ENCODE measurements around the gene DGKI.

The DGKI gene

DNA sequence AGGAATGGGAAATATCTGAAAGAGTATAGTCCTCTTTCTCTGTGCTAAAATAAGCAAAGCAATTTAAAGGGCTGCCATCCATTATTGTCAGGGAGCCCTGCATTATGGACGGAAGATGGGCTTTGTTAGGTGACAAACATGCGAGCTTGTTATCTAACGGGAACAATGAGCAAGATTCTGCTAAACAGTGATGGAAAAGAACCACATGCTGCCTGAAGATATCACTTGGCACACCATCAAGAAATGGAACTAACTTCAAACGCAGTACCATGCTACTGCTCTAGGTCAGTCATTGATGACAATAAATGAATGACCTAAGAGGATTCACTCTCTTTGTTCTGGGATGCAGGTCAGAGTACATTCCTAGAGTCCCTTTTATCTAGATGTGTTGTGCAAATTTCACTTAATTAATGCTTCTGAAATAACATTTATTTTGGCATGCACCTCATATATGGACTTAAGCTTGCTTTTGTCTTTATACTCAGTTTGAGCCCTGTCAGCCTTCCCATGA, 327.5 kb downstream of the DGKI start:
- DNase-seq = no peak

DNA sequence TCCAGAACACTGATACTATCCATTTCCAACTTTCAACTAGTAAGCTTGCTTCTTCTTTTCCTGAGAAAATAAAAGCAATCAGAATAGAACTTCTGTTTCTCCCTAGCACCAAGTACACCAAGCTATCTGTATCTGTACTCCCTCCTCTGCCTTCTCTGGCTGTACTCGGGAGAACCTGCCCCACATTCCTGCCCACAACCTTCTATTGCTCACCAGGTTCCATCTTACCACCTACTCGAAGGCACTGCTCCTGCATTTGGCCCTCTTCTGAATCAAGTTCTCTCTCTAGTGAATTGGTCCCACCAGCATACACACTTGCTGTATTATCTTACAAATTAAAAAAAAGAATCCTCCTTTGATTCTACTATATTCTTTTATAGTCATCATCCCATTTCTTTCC, 333.7 kb downstream of the DGKI start:
- no peak for DNase-seq

DNA sequence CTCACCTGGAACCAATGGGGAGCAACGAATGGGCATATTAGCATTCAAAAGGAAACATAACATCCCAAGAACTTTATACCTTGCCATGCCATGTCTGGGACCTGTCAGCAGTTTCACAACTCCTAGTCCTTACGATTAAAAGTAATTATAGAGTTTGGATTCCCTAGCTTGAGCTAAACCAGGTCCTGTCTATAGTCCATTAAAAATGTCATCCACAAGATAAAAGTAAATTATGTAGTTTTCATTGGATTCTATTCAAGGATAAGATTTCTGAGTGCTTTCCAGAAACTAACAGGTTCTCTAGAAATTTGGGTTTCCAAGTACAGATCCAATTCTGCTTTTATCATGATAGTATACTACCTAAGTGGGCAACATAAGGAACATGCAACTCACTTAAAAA, 339.7 kb downstream of the DGKI start:
- DNase-seq = no peak

DNA sequence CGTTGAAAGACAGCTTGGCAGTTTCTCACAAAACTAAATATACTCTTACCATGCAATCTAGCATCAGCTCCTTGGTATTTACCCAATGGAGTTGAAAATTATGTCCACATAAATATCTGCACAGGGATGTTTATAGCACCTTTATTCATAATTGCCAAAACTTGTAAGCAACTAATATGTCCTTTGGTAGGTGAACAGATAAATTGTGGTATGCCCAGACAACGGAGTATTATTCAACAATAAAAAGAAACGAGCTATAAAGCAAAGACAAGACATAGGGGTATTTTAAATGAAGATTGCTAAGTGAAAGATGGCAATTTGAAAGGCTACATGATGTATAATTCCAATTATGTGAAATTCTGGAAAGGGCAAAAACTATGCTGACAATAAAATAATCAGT, 340.7 kb downstream of the DGKI start:
- DNase-seq = no peak

DNA sequence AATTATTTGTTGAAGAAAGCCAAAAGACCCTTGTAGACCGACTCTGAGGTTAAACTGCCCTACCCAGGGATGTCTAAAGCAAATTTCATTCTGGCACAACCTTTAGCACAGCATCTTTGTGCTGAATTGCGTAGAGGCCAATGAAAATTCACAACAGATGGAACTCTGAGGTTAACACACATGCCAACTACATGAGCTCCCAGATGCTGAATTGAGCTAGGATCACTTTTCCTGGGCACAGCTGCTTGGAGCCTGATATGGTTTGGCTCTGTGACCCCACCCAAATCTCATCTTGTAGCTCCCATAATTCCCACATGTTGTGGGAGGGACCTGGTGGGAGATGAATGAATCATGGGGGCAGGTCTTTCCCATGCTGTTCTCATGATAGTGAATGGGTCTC, 345.2 kb downstream of the DGKI start:
- DNase-seq = no peak

DNA sequence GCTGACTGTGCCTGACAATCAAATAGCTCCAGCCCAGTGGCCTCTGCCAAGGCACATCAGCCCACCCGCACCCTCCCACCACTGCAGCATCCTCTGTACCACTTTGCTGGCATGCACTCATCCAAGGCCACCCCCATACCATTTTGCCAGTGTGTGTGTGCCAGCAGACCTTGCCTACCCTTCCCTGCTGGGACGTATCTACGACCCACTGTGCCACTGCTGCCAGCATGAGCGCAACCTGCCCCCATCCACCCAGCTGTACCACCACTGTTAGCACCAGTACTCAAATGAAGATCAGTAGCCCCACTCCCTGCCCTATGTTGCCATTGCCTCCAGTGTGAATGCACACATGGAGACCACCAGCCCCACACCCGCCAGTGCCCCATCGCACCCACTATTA, 353.9 kb downstream of the DGKI start:
- no peak for DNase-seq

DNA sequence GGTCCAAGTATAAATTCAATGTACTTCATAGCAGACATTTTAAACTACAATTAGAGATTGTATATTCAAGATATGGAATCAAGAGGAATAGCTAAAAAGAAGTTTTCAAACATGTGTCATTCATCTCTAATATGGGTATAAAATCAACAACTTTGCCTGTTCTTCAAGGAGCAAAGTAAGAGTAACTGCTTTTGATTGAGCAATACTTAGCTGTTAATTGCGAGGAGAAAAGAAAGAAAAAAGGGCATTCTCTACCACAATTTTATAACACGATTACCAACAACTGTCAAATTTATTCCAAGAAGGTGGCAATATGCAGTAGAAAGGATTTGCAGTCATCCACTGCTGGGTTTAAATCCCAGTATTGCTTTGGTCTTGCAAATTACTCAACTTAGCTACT, 356.9 kb downstream of the DGKI start:
- no peak for DNase-seq

DNA sequence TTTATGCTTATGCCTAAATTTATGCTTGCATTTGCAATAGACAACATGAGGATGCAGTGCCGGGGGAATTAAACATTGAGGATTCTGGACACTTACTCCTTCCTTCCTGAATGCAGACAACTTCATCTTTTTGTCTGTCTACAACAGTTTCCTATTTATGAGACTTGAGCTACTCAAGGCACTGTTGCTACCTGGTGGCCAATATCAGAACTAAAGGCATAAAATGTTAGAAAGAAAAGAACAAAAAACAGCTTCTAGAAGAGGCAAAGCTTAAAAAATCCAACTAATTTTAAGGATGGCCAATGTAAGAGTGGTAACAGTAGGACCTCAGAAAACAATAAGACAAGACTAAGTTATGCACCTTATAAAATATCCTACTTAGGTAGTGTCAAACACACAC, 358.7 kb downstream of the DGKI start:
- peak; percentile 6 for DNase-seq

DNA sequence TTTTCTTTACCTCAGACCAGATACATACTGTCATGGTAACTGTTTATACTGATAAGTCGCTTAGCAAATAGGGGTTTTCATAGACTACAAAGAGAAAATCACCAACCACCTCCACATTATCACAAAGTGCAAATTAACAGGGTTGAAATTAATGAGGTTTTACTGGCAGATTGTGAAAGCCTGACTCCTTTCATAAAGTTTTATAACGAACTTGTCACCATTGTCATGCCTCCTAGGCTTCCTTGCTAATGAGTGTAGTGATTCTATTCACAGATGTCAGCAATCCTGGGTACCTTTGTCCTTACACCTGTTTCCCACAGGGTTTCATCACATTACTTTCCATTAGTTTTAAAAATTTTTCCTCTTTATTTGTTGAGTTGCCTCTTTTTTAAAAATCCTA, 361.0 kb downstream of the DGKI start:
- DNase-seq = no peak

DNA sequence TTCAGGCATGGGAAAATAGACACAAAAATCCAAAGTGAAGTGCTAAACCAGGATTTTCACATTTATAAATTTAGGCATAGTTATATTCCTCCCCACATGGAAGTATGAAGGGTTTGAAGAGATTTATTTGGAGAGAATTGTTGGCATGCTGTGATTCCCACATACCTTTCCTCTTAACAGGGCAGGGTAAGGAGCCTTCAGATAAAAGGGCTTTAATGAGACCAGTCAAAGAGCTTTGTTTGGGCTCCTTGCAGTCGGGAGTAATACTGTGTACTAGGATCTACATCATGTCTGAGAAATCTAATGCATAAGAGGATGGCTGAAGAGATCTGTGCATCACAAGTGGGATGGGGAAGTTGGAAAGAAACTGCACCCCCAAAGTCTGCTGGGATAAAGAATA, 362.4 kb downstream of the DGKI start:
- no peak for DNase-seq

DNA sequence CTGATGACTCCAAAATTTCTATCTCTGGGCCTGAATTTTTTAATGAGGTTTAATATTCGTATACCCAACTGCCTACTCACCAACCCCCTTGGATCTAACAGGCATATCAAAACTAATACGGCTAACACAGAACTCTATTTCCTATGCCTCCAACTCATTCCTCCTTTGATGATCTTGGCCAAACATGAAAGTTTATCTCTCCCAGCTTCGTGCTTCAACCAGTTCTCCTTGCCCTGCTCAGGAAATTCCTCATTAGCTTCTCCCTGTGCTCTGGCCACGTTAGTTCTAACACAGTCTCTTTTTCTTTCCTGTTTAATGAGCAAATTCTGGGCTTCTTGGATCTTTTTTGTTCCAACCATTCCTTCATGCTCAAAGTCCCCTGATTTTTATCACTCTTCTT, 364.3 kb downstream of the DGKI start:
- no peak for DNase-seq

DNA sequence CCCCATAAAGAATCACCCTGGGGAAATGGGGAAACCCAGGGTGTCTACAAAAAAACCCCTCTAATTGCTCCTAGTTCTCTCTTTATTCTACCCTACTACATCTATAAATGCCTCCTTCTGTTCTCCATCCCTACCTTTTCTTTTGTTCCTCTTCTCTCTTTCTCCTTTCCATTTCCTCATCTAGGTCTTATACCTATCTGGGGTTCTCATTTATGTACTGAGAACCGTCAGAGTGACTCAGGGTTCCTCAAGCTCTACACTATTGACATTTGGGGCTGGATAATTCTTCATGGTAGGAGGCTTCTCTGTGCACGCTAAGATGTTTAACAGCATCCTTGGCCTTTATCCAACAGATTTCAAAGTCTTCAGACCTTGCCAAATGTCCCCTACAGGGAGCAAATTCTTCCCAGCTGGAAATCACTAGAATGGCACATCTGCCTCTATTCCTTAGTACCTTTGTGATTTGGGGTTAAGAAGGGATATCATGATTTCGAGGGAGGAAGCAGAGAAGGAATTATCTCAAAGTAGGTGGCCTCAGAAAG, 365.9 kb downstream of the DGKI start:
- DNase-seq = no peak

DNA sequence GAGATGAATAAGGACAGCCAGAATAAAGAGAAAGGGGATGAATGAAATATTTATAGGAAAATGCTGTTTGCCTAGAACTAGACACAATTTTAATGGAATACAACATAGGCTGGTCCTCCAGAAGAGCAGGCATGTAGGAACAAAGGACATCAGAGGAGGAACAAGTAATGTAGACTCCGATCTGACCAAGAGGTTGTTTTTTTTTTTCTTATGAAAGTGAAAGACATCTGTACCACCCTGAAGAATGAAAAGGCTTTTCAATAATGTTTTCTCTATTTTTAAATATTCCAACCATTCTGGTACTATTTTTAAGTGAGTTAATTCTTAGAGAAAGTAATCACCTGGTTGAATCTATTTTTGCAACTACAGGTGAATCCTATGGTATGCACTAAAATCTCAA, 366.4 kb downstream of the DGKI start:
- no peak for DNase-seq

DNA sequence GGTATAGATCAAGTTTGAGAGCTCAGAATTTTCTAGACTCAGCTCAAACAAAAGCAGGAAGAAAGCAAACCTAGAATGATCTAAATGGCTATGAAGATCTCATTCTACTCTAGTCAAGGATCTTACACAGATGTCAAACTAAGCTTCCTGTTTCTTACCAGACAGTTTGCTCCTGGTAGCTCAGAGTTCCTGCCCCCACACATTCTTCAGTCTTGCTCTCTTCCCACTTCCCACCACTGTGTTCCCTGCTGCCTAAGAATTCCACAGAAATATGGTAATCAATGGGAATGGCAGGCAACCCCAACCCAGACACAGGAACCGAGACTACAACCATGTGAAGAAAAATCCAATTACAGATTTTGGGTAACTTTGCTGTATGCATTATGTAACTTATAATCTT, 369.8 kb downstream of the DGKI start:
- DNase-seq = peak; percentile 27

DNA sequence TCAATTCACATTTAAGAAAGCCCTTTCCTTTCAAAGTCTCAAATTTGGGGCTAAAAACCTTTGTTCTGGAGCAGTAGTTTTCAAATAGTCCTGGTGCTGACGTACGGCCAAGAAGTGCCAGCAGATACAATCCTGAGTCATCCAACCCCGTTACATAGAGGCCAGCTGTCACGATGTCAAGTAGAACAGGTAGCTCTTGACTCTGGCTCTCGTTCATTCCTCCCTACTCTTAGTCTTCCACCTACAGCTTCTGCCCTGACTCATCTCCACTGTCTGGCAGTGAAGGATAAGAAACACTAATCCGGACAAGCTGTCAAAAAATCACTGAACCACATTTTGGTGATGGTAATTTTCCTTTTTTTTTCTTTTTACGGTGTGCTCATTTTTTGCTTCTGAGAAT, 370.8 kb downstream of the DGKI start:
- DNase-seq = no peak

DNA sequence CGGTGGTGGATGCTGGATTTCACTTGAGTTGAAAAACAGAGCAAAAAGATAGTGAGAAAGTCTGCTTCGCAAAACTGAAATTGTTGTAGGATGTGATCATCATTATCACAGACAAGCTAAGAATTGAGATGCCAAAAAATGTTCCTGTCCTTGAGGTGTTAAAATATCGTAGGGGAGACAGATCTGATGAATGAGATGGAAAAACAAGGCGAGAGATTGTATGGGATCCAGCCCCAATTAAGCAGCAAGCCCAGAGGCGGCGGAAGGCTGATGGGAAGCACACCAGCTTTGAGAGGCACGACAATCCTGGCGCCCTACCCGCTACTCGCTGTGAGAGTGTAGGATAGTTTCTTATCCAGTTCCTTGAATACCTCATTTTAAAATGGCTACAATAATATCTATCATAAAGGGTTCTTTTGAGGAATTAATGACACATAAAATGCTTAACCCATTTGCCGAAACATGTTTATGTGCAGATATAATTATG, 372.2 kb downstream of the DGKI start:
- no peak for DNase-seq

DNA sequence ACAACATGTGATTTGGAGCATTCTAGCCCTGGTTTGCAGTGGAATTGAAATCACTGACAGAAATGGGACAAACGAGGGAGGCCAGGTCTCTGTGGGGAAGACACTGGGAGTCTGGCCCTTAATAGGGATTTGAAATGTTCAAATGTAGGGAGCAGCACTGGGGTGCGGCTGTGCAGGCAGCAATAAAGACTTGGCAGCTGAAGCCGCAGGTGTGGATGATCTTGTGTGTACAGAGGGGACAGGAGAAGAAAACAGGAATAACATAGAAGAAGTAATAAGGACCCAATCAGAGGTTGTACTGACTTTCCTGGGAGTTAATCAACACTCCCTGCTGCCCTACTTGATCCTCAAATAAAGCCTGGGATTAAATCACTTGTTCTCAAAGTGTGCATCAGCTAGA, 375.6 kb downstream of the DGKI start:
- no peak for DNase-seq

DNA sequence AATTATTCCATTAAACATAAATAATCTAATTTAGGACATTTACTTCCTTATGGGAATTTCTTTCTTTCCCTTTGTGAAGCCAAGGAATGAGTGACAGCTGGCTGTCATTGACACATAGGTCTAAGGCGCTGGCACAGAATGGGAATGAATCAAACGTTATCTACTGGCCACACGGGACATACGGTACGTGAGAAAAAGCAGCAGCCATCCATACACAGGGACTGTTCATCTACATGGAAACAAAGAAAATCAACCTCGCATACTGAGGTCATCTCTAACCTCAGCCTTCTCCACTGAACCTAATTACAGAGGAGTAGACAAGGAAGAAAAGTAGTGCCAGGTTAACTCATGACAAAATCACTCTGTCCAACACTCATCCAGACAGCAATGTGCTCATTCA, 376.9 kb downstream of the DGKI start:
- DNase-seq = no peak

DNA sequence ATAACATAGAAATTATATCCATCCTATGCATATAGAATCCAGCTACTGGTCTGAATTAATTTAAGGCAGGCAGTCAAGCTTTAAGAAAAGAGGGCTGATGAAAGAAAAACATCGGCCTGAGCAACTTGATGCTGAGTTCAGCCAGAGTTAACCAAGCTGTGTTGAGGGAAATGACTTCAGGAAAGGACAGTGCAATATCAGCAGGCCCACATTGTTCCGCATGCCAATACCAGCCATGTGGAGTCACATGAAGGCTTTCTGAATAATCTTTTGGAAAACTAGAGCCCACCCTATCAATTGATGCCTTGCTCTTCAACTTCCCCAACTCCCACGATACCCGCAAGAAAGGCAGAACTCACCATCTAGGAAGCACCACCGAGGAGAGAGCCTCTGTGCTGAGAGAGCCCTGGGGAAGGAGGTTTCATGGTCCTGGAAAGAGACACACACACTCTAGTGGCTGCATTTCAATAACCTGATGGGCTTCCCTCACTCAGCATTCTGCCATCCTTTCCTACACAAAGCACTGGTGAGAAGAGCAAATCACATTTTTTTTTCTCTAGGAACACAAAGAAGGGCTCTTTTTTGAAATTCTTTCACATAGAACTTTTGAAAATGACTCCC, 377.5 kb downstream of the DGKI start:
- DNase-seq = no peak

DNA sequence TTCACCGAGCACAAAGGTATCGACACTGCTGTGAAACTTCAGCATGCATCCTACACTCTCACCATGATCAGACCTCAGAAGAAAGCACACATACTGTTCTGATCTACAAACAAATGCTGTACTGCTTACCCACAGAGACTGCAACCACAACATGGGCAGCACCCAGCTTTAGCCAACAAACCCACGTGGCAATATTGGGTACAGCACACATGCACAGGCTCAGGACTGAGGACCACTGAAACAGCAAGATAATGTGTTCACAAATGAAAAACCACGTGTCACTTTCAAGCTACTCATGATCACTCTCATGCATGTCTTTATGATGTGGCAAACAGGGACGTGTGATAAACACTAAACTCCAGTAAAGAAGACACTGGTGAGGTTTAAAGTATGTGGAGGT, 383.9 kb downstream of the DGKI start:
- DNase-seq = no peak

DNA sequence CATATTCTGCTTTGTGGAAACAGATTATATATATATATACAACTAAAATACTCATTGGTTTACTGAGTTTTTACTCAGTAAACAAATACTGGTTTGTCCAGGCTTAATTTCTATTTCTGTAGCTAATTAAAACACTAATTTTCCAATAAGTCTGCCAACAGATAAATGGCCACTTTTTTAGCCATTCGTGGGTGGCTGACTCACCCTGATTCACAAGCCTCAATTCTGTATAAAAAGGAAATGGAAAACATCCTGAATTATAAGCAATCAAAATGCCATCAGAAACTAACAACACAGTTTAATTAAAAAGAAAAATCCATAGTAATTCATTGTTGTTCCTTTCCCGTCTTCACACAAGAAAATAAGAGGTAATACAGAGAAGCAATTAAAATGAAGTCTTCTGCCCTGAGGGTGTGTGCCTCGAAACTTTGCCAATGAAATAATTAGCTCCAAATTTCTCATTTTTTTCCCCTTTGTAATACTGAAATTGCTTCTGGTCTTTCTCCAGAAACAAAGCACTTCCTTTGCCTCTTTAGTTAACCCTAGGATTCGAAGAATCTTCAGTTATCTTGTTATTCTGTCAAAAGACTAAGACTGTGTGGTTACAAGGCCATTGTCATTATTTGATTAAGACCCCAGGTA, 384.6 kb downstream of the DGKI start:
- peak; percentile 47 for DNase-seq

DNA sequence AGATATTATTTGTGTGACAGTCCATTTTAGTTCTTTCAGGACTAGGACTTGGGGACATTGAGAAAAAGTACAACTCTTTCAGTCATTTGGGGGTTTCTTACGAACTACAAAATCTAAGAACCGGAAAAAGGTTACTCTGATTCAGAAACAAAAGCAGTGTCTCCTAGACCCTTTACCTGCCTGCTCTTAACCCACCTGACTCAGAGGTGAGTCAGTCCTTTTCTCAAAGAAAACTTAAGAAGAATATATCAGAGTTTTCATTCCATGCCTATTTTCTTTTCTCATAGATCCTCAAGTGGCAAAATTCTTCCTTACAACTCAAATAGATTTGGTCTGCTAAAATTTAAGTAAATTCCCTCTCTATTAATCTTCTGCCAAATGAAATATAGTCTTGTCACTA, 388.4 kb downstream of the DGKI start:
- no peak for DNase-seq

DNA sequence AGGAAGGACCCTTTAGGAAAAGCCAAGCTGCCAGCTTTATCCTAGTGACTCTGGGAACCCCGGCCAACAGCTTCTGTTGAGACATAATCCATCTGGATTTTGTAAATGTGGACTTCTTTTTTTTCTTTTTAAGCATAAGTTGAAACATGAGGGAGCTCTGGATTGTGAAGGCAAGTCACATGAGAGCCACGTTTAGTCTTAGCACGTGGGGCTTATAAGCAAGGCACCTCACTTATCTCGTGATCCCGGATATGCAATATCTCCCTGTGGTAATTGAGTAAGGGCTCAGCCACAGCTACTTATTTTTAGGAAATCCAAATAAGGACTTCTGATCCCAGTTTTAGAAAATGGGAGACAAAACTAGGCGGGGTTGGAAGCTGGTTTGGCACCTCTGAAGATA, 392.0 kb downstream of the DGKI start:
- peak; percentile 86 for DNase-seq

DNA sequence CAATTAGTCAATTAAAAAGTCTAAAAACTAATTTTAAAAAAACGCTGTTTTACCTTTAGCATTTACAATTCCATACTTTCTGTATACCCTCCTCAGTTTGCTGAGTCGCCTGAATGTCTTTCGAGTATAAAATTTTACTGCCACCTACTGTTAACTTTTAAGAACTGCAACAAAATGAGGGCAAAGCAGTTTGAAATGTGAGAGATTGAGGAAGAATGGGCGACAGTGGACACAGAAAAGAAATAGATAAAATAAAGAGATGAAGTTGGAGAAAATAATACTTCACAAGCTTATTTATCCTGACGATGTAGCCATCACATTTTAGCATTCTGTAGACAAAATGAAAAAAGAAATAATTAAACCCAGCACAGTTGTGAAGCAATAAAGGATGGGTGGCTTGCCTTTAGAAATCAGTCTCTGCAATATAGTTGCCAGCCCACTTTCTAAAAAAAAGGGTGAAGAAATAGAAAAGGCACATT, 392.5 kb downstream of the DGKI start:
- DNase-seq = peak; percentile 59

DNA sequence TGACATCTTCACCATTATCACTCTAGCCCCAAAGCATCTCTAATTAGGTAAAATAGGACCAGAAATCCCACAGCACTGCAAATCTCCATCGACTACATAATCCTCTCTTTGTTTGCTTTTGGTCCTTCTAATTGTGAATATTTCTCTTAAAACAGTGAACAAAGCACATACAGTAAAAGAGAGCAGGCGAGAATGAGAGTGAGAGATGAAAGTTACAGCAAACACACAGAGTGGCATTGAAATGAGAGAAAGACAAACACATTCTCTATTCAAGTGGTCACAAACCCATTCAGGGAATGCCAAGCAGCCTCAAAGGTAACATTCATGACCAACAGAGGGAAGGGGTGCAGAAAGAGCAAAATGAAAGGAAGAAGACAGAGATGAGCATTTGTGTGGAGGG, 393.4 kb downstream of the DGKI start:
- DNase-seq = no peak

All from HCEC 1CT (cell line).